GM10248 (cell line): ENCODE measurements around the gene ACSS2.

Experiments
- CTCF ChIA-PET: fragments of 300-600 bp; sonication (Branson Sonifier 250); formaldehyde crosslinking; extraction: SDS; loops from one replicate; lab custom pipeline; 2021; ENCODE audit warnings: antibody characterized with exemption; lab: Yijun Ruan, JAX
- POLR2A ChIA-PET: fragments of 350-650 bp; sonication (Branson Sonifier 250); formaldehyde crosslinking; extraction: SDS; loops from one replicate; lab custom pipeline; 2020; ENCODE audit warnings: antibody characterized with exemption; lab: Yijun Ruan, JAX
- DNase-seq: peaks from one replicate; pipeline ENCODE4 v3.0.0; 2012; ENCODE audit errors: extremely low spot score
- TF ChIP-seq, protein P1 (sequence below): IDR thresholded peaks from 2 replicates; pipeline ENCODE4 v1.5.1; 2012; ENCODE audit warnings: mild to moderate bottlenecking, low read depth; ENCODE audit errors: extremely low read depth, missing control alignments, control extremely low read depth

ACSS2 gene

DNA sequence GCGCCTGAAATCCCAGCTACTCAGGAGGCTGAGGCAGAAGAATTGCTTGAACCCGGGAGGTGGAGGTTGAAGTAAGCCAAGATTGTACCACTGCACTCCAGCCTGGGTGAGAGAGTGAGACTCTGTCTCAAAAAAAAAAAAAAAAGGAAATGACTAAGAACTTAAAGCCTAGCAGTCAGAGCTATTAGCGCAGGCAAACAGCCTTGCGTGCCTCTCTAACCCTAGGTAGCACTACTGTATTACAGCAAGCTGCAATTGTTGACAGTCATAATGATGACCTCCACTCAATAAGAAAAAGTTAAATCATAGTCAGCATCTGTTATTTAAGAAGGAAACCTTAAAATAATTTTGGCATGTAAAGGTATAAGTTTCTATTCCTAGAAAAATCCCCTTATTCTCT lies 64.8 kb downstream of the ACSS2 start:
- TF ChIP-seq, protein P1, sequence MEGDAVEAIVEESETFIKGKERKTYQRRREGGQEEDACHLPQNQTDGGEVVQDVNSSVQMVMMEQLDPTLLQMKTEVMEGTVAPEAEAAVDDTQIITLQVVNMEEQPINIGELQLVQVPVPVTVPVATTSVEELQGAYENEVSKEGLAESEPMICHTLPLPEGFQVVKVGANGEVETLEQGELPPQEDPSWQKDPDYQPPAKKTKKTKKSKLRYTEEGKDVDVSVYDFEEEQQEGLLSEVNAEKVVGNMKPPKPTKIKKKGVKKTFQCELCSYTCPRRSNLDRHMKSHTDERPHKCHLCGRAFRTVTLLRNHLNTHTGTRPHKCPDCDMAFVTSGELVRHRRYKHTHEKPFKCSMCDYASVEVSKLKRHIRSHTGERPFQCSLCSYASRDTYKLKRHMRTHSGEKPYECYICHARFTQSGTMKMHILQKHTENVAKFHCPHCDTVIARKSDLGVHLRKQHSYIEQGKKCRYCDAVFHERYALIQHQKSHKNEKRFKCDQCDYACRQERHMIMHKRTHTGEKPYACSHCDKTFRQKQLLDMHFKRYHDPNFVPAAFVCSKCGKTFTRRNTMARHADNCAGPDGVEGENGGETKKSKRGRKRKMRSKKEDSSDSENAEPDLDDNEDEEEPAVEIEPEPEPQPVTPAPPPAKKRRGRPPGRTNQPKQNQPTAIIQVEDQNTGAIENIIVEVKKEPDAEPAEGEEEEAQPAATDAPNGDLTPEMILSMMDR: no peak
- ChIA-PET CTCF (interaction anchor here (1.4 to 1.8 kb wide), 3 partner anchors 9 to 68 kb away, joined by 3 to 6 read pairs (median 5); no protein-coding TSS in a partner anchor), POLR2A (interaction anchor here (0.6 kb wide), 1 partner anchor 540 kb away, joined by 3 read pairs; no protein-coding TSS in a partner anchor)
- no peak for DNase-seq

DNA sequence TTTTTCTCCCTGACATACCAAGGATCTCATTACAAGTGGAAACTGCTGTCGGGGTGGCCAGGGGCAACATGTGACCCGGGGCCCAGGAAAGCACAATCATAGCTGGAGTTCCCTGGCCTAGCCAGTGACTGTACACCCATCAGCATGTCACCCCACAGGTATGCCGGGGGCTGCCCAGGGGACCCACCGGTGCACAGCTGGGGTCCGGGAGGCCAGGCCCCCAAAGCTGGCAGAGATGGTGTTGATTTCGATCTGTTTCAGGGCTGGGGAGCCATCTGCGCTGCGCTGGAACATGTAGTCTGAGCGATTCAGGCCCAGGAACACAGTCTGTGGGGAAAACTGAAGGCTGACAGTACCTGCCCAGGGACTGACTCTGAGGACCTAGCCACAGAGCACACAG lies 65.9 kb downstream of the ACSS2 start:
- POLR2A ChIA-PET: no interaction called here
- DNase-seq: no peak

DNA sequence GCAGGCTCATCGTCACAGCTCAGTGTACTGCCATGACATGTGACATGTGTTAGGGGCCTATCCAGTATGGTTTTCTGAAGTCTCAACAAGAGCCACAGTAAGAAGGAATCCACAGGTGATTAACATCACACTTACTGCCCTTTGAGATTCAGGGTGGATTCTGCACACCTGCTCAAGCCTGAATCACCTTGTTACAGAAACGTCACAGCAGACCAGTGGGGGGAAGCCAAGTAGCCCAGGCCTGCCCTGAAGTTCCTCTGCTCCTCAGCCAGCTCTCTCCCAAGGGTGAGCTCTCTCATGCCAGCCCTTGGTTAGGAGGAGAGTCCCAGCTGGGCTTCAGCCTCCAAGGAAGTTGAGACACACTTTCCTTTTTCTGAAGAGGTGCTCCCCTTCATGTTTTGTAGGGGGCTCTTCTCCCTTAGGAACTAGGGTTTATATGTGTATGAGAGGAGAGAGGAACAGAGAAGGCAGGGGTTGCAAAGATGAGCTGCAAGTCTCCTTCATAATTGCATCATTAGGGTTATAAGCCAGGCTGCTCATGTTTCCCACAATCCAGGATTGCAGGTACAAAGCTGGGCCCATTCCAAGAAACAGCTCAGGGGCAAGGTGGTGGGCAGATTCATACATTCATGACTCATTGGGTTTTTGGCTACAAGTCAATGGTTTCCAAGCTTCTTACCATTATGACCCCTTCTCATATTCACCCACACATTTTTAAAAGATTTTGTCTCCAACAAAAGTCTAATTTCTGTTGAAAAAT lies 67.6 kb downstream of the ACSS2 start:
- TF ChIP-seq, protein P1: no peak
- ChIA-PET CTCF (interaction anchor here (1.1 to 4.0 kb wide), 4 partner anchors 17 to 69 kb away, joined by 3 to 18 read pairs (median 4); partner anchors contain the start of gene ACSS2), POLR2A (no interaction called here)
- DNase-seq: no peak

More for the DNA sequence above, 65.9 kb downstream of the ACSS2 start:
- CTCF ChIA-PET: no interaction called here
- TF ChIP-seq, protein P1: no peak

DNA sequence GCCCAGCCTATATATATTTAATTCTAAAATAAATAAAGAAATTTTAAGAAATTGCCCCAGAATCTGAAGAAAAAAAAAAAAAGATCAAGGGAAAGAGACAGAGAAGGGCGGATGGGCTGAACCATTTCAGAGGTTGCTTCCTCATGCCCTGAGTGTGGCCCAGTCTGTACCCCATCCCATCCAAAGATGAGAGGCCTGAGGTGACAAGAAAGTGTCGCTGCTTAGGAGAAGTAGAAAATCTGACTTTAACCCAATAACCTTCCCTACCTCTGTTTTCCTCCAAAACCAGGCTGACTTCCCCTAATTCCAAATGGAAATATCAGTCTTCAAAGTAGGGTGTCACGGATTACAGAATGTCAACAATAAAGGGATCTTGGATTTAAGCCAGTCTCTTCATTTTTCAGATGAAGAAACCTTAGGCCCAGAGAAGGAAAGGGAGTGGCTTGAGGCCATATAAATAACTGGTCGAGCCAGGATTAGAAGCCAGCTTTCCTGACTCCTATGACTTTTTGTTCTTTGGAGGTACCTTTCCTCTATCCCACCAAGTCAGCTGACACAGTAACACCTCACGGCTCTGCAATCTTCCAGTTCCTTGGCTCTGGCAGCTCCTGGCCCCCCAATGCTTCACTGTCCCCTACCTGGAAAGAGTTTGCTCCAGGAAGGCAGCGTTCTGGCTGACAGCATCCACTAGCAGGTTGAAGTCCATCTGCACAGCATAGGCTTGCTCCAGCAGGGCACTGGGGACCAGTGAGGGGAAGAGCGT lies 69.1 kb downstream of the ACSS2 start:
- ChIA-PET CTCF (interaction anchor here (1.6 to 4.0 kb wide), 2 partner anchors 10 to 70 kb away, joined by 6 to 18 read pairs; partner anchors contain the start of genes ACSS2, GSS and MYH7B), POLR2A (interaction anchor here (0.5 kb wide), 1 partner anchor 607 kb away, joined by 4 read pairs; no protein-coding TSS in a partner anchor)
- no peak for DNase-seq
- TF ChIP-seq, protein P1: no peak

DNA sequence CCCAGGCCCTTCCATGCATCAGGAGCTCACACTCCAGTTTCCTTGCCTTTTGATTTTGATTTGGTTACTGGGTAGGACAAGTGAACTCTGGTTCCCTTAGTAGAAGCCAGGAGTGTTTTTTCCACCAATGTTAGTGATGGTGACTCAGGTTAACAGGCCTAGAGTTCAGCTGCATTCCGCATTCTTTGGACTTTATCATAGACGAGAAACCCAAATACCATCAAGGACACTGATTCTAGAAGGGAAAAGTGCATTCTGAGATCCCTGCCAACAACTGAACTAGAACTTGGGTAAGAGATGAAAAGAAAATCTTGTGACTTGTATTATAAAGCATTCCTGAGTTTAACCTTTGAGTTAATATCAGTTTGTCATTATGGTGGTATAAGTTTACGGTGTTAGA lies 70.2 kb downstream of the ACSS2 start:
- no peak for DNase-seq
- CTCF ChIA-PET: interaction anchor here (0.7 to 4.0 kb wide), 2 partner anchors 11 to 71 kb away, joined by 3 to 18 read pairs; partner anchors contain the start of gene ACSS2
- POLR2A ChIA-PET: no interaction called here
- TF ChIP-seq, protein P1: no peak

DNA sequence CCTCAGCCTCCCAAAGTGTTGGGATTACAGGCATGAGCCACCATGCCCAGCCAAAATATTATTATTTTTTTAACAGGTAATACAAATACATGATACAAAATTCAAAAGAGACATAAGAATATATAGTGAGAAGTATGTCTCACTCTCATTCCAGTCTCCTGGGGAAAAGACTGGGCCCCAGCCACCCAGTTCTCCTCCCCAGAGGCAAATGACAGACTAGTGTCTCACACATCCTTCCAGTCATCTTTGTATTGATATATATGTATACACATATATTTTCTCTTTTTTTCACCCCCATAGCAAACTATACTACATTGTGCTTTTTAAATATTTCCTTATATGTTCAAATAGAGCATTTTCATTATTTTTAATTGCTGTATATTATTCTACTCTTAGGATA lies 70.9 kb downstream of the ACSS2 start:
- ChIA-PET CTCF (no interaction called here), POLR2A (no interaction called here)
- TF ChIP-seq, protein P1: no peak
- DNase-seq: no peak
